Central memory CD4-positive, alpha-beta T cell (primary cell): ENCODE measurements around the gene TBC1D24.
A peak's percentile ranks its signal among the peaks of the same experiment; 100 is the strongest.
"Not testable (repeated sequence)": the region's sequence is repeated elsewhere in the genome, so short reads cannot be mapped to it uniquely, and the experiment has no call there.

ENCODE experiments used
- DNase-seq: peaks from one replicate; pipeline ENCODE4 v3.0.0; 2022

The TBC1D24 gene

DNA sequence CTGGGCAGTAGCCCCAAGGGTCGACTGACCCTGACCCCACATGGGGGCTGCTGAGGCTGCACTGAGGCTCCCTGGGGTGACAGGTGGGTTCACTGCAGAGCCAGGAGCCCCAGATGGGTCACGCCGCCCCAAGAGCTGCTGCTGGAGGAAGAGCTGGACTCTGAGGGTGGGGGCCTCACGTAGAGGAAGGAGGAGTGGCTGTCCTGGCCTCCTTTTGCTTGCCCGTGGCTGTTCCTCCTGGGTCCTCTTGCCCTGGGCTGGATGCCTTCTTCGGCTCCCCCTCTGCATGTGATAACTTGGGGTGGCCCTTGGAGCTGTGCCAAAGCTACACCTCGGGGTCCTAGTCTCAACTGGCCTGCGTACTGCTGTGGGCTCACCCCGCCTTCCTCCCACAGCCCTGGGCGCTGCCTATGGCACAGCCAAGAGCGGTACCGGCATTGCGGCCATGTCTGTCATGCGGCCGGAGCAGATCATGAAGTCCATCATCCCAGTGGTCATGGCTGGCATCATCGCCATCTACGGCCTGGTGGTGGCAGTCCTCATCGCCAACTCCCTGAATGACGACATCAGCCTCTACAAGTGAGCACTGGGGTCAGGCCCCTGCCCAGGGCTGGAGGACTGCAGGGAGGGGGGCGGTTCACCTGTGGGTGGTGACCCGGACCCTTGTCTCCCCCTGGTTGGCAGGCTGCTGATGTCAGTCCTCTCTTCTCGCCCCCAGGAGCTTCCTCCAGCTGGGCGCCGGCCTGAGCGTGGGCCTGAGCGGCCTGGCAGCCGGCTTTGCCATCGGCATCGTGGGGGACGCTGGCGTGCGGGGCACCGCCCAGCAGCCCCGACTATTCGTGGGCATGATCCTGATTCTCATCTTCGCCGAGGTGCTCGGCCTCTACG lies 44.1 kb downstream of the TBC1D24 start:
- DNase-seq, result no peak

DNA sequence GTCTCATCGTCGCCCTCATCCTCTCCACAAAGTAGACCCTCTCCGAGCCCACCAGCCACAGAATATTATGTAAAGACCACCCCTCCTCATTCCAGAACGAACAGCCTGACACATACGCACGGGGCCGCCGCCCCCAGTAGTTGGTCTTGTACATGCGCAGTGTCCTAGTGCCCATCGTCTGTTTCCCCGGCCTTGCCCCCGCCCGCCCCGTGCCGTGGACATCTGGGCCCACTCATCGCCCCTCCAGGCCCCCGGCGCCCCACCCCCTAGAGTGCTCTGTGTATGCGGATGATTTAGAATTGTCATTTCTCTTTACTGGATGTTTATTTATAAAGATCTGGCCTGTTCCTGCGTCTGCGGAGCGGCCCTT lies 44.8 kb downstream of the TBC1D24 start:
- no peak for DNase-seq

DNA sequence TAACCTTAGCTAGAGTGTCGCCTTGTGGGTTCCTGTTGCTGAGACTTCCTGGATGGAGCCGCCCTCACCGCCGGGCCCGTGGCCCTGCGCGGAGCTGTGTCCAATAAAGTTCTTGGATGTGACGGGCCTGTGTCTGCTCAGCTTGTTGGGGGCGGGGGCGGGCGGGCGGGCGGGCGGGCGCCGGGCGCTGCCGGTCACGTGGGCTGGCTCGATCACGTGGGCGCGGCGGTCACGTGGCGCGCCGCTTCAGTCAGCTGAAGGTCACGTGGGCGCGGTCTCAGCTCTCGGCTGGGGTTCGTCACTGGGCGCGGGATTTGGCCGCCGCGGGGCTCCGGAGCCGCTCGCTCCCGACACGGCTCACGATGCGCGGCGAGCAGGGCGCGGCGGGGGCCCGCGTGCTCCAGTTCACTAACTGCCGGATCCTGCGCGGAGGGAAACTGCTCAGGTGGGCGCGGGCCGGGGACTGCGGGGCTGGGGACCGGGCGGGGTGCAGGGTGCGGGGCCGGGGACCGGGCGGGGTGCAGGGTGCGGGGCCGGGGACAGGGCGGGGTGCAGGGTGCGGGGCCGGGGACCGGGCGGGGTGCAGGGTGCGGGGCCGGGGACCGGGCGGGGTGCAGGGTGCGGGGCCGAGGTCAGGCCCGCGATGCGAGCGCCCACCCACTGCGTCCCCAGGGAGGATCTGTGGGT lies 45.3 kb downstream of the TBC1D24 start, which contains the start of gene AMDHD2:
AMDHD2 (plus strand) TSS at position 275 of the 687 bp plus-strand sequence; CDS start at position 363, 88 bp downstream.
- peak; percentile 83 for DNase-seq

DNA sequence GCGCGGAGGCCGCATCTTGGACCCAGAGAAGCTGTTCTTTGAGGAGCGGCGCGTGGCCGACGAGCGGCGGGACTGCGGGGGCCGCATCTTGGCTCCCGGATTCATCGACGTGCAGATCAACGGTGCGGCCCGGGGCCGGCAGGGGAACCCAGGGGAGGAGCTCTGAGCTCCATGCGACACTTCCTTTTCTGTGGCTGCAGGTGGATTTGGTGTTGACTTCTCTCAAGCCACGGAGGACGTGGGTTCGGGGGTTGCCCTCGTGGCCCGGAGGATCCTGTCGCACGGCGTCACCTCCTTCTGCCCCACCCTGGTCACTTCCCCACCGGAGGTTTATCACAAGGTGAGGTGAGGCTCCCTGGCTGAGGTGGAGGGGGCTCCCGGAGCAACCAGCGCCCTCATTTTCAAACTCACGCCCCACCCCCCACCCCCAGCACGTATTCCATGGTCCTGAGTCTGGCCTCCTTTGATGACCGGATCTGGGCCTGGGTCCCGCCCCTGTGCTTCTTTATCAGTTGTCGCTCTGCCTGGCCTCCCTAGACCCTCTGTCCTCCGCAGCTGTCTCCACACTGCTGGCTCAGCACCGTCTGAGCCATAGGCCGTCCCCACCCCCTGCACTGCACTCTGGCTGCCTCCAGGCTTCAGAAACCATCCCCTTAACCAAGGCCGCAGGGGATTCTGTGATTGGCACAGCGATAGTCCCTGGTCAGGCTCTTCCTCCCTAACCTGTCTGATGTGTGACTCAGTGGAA lies 46.0 kb downstream of the TBC1D24 start:
- peak; percentile 88 for DNase-seq

DNA sequence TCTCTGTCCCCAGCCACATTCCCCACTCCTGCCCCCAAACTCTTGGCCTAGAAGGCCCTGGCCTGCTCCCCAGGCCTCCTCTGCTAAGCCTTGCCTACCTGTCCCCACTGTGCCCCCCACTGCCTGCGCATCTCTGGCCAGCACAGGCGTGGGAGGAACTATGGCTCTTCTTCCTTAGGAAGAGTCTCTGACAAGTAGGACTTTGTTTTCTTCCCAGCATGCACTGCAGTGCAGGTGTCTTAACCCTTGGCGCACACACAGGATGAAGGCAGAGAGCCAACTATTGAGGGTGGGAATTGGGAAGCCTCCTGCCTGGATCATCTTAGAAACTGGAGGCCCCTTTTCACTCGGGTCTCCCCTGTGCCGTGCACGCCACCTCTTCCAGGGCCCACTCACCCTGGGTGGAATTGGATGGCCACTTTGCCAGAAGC lies 48.9 kb downstream of the TBC1D24 start:
- no peak for DNase-seq

DNA sequence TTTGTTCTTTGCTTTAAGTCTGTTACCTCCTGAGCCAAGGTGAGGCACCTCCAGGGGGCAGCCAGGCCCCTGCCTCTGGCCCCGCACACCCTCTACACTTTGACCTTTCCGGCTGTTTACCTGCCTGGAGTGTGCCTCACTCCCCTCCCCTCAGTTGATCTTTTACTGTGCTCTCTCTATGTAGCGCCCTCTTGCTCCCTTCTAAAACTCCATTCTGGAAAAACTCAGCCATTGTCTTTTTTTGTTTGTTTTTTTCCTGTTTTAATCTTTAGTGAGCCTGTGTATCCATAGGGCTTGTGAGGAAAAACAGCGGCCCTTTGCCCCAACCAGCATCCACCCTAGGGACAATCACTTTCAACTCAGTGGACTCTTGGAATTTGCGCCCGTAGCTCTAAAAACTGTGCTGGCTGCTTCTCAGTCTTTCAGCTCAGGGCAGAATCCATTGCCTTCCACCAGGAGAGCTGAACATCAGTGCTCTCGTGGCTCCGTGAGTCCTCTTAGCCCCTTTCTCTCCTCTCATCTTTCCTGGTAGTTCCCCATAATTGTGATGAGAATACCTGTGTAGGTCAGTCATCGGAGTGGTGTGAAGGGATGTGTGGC lies 49.5 kb downstream of the TBC1D24 start:
- no peak for DNase-seq

DNA sequence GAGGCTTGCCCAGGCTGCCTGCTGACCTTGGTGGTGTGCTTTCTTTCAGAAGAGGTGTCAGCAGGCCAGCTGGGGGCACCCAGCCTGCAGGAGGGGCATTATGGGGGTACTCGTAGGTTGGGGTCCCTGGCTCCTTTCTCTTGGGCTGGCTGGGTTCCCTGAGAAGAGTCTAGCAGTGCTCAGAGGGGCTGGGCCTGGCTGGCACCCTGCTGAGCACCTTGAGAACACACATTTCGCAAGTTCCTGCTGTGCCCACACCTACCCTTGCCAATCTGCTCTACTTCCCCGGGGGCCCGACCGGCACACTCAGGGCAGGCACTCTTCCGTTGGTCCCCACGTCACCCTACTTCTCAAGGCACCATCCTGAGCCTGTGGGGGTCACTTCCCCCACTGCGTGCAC lies 51.2 kb downstream of the TBC1D24 start:
- DNase-seq, result no peak

DNA sequence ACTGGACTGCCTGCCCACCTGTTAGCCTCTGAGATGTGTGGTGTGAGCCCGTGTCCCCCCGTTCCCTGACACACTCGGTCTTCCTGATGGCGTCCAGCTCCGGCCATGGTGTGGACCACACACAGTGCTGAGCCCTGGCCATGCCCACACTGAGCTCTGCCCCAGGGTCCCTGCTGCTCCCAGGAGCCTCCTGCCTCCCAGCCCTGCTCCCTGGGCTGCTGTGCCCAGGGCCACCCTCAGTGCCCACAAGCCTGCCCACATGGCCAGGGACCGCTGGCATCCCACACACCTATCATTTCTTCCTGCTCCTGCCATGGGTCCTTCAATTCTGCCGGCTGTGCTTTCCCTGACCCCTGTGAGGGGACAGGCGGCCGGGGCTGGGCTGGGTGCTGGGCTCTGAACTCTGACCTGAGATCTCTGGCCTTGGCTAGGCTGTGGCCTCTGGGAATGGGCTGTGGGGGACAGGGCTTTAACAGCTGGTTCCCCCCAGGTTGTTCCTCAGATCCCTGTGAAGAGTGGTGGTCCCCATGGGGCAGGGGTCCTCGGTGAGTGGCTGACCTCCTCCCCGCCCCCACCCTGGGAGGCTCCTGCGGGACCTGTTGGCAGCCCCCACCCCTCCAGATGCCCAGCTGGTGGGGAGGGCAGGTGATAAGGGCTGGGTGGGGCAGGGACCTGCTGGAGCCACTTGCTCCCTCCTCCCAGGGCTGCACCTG lies 52.3 kb downstream of the TBC1D24 start:
- no peak for DNase-seq

DNA sequence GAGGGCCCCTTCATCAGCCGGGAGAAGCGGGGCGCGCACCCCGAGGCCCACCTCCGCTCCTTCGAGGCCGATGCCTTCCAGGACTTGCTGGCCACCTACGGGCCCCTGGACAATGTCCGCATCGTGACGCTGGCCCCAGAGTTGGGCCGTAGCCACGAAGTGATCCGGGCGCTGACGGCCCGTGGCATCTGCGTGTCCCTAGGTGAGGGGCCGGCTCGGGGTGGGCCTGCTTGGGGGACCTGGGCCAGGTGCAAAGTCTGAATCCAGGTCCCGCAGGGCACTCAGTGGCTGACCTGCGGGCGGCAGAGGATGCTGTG lies 52.8 kb downstream of the TBC1D24 start:
- DNase-seq, result no peak

DNA sequence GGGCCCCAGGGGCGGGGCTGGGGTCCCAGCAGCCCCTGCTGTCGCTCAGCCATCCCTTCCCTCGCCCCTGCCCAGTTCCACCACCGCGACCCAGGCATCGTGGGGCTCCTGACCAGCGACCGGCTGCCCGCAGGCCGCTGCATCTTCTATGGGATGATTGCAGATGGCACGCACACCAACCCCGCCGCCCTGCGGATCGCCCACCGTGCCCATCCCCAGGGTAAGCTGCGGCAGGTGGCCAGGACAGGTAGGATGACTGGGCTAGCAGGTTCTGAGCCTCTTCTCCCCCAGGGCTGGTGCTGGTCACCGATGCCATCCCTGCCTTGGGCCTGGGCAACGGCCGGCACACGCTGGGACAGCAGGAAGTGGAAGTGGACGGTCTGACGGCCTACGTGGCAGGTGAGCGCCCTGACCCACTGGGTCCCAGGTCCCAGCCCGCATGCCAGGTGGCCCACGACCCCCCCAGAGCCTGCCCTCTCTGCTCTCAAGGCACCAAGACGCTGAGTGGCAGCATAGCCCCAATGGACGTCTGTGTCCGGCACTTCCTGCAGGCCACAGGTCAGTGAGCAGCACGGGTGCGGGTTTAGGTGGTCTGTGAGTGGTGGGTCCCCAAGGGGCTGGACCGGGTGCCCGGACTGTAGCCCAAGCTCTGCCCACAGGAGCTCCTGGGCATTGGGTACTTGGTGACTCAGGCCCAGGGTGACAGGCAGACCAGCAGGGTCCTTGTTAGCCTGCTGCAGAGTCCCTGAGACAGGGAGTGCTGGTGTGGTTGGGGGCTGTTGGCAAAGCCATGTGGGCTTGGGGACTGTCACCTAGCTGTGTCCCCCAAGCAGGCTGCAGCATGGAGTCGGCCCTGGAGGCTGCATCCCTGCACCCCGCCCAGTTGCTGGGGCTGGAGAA lies 53.5 kb downstream of the TBC1D24 start:
- DNase-seq, result no peak

DNA sequence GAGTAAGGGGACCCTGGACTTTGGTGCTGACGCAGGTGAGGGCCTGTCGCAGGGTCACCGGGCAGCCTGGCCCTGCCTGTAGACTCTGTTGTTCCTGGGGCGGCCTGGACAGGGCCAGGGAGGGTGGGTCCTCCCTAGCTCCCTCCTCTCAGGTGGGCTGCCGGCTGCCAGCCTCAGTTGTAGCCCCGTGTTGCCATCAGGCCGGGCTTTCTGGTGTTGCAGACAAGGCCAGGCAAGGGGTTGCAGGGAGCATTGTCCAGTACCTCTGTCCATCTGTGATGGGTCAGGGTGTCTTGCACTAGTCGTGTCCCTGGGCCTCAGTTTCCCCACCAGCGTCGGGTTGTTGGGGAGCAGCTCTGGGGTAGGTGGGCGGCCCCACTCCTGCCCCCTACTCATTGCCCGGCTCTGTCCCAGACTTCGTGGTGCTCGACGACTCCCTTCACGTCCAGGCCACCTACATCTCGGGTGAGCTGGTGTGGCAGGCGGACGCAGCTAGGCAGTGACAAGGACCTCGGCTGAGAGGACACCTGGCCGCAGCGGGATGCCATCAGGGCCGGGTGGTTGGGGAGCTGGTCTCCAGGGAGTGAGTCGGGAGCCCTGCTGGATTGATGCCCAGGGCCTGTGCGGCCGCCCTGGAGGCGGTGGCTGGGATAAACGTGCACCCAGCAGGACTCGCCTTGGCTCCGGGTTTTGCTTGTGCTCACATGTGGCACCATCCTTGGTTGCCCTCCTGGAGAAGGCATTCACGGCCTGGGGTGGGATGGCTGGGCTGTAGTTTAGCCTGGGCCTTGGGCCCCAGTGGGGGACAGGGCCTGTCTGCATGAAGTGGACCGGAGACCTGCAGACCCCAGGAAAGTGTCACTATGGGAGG lies 54.4 kb downstream of the TBC1D24 start:
- DNase-seq, result no peak

DNA sequence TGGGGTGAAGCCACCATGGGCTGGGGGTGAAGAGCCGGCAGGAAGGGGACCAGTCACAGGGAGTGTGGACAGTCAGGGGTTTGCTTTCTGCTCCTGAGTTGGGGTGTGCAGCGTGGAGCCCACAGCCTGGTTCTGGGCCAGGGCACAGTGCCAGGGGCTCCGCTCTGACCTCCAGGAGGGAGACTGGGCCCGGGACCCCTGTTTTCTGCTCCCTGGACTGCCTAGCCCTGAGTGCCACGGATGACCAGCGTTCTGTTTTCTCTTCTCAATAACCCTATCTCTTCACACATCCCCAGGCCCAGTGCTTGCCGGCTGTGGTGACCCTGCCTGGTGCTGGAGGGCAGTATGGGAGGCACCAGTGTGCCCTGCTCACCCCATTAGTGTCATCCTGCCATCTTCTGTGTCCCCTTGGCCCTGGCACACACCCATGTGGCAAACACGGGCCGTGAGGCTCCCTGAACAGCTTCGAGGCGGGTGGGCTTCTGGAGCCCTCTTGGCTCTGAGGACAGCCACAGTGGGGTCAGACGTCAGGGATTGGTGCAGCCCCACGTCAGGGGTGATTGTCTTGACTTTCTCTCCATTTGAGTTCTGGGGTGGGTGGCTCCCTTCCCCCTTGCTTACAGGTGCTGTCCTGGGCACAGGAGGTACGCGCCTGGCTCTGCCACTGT lies 55.2 kb downstream of the TBC1D24 start:
- DNase-seq, result no peak

DNA sequence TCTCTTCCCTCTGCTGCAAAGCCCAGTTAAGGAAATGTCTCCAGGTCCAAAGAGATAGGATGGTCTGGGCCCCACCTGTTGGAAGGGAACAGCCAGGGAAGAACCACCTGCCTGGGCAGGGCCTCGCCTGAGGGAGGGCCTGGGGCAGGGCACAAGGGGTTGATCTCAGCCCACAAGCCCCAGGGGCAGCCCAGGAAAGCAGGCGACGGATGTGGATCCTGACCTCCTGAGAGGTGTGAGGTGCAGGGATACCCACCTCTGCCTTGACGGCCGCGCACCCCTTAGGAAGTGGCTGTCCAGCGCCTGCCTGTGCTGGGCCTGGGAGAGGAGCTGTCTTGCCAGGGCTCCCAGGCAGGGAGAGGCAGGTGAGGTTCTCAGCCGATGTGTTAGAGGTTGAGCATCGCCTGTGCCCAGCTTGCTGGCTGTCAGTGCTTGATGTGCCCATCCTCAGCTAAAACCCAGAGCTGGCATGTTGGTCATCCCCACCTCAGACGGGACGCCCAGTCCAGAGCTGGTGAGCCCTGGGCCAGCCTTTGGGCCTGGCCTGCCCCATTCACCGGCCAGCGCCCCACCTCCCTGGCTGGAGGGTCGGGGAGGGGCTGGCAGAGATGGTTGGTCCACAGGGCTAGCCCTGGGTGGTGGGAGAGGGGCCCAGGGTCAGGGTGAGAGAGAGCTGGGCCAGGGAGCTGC lies 55.8 kb downstream of the TBC1D24 start:
- DNase-seq, result no peak

DNA sequence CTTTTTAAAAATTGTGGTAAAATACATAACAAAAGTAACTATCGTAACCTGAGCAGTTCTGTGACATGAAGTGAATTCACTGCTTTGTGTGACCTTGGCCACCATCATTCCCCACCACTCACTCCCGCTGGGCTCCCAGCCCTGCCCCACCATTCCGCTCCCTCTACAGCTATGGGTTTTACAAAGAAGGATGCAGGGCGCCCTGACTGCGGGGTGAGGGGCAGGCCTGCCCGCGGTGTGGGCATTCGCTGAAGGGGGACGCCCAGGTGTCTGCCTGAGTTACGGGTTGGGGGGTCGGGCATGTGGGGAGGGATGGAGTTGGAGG lies 56.4 kb downstream of the TBC1D24 start, which contains the start of gene CEMP1:
CEMP1 (minus strand) TSS at position 38 of the 325 bp plus-strand sequence. CDS start 335 bp downstream, outside the sequence.
- DNase-seq, result no peak

DNA sequence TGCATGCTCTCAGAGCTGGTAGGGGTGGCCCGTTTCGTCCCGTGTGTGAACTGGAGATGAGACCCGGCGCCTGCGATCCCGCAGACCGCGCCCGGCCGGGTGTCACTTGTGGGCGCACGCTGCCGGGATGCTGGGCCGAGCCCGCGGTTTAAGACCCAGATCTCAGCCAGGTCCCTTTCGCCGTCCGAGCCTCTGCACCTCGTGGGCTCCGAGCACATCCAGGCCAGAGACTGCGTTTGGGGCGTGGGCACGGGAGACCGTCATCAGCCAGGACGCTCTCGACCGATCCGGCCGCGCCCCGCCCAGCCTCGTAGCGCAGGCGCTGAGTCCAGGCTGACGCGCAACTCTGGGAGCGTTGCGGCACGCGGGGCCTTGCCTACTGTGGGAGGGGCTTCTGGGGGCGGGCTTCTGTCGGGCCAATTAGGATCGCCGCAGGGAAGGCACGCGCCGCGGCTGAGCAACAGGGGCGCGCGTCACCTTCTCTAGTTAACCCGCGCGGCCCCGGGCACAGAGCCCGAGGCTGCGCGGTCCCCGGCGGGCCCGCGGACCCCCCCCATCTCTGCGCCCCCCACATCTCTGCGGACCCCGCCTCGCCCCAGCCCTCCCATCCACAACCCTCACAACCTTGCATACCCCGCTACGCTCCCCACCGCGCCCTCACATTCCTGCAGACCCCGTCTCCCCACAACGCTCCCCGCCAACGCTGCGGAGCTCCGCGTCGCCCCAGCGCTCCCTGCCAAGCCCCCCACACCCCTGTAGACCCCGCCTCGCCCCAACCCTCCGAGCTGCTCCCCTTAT lies 57.0 kb downstream of the TBC1D24 start:
- DNase-seq, result peak; percentile 96

DNA sequence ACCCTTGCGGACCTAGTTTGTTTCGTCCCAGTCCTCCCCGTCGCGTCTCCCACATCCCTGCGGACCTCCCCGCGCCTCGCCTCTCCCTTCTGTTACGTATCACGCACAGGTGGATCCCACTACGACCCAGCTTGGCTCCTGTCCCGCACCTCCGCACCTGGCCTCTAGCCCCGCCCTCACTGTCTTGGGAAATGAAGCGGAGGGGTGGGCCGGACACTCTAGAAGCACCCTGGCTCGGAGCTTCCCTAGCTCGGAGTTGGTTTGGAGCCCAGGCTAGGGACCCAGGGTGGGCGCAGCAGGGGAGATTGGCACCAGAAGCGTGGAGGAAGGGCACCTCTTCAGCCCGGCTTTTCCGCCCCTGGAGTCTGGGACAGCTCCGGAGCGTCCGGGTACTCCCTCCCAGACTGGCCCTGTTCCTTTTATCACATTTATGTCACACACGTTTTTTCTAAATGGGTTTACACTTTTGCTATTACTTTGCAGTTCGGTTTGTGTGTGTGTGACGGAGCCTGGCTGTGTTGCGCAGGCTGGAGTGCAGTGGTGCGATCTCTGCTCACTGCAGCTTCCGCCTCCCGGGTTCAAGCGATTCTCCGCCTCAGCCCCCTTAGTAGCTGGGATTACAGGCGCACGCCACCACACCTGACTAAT lies 57.7 kb downstream of the TBC1D24 start:
- DNase-seq, result peak; percentile 74

DNA sequence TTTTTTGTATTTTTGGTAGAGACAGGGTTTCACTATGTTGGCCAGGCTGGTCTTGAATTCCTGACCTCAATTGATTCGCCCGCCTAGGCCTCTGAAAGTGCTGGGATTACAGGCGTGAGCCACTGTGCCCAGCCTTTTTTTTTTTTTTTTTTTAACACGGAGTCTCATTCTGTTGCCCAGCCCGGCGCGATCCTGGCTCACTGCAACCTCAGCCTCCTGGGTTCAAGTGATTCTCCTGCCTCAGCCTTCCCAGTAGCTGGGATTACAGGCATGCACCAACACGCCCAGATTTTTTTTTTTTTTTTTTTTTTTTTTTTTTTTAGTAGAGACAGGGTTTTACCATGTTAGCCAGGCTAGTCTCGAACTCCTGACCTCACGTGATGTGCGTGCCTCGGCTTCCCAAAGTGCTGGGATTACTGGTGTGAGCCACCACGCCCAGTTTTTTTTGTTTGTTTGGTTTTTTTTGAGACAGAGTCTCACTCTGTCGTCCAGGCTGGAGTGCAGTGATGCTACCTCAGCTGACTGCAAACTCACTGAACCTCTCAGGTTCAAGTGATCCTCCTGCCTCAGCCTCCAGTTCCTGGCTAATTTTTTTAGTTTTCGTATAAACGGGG lies 58.3 kb downstream of the TBC1D24 start:
- not testable (repeated sequence) for DNase-seq
